ENCODE data around the gene ZNF189. TPM values are rescaled to one million over a fixed set of nuclear protein-coding genes. Genes with fewer than 3 reads are reported as not detected.
A peak's percentile ranks its signal among the peaks of the same experiment; 100 is the strongest.

Gene ZNF189
- total RNA-seq, 1 donor from 2014 or later = 12.1 TPM

- H3K4me3 ChIP-seq (ENCODE audit: low read depth, low read length) = no peak overlapping the region
- H3K36me3 ChIP-seq (ENCODE audit: control insufficient read depth, insufficient read depth, low read length) = no peaks in the 10 kb centered on the region
- no peak for DNase-seq (ENCODE audit: low read depth)
- H3K27me3 ChIP-seq (ENCODE audit: control insufficient read depth, insufficient read depth, low read length) = no peaks in the 10 kb centered on the region
- no peak for TF ChIP-seq CTCF (IDR thresholded peaks at IDR 0.05; ENCODE audit: insufficient read depth, low read length, severe bottlenecking)
- FAIRE-seq = no peak
These were observed 57.1 kb downstream of the ZNF189 start for GRCh38 chr9:101455656-101456240.

GRCh38 chr9:101457003-101457402 lies 58.4 kb downstream of the ZNF189 start:
- FAIRE-seq (no peak), DNase-seq (ENCODE audit: low read depth) (no peak)
- no peak overlapping the region for H3K4me3 ChIP-seq (ENCODE audit: low read depth, low read length)
- H3K36me3 ChIP-seq (ENCODE audit: control insufficient read depth, insufficient read depth, low read length) = no peaks in the 10 kb centered on the region
- TF ChIP-seq CTCF (IDR thresholded peaks at IDR 0.05; ENCODE audit: insufficient read depth, low read length, severe bottlenecking) = no peak
- H3K27me3 ChIP-seq (ENCODE audit: control insufficient read depth, insufficient read depth, low read length) = no peaks in the 10 kb centered on the region

- H3K4me3 ChIP-seq (ENCODE audit: low read depth, low read length) = no peak overlapping the region
- TF ChIP-seq CTCF (IDR thresholded peaks at IDR 0.05; ENCODE audit: insufficient read depth, low read length, severe bottlenecking) = peak; percentile 82
- H3K27me3 ChIP-seq (ENCODE audit: control insufficient read depth, insufficient read depth, low read length) = no peaks in the 10 kb centered on the region
- DNase-seq (ENCODE audit: low read depth) (peak; percentile 81), FAIRE-seq (no peak)
- no peaks in the 10 kb centered on the region for H3K36me3 ChIP-seq (ENCODE audit: control insufficient read depth, insufficient read depth, low read length)
These were observed 60.4 kb downstream of the ZNF189 start for GRCh38 chr9:101458963-101459631.

Other genes with a start within 250 kb of the ZNF189 start
- 0.13 and 0.26 TPM in 2 replicates for gene BAAT, start 13.8 kb upstream of the ZNF189 start, total RNA-seq
- gene MRPL50, start 233 bp upstream of the ZNF189 start, total RNA-seq = 11.6 and 14.3 TPM in 2 replicates
- gene ALDOB, start 36.9 kb downstream of the ZNF189 start, total RNA-seq = 0.13 TPM in 1 of 2 replicates, not detected in the other
- gene RNF20, start 135.0 kb downstream of the ZNF189 start, total RNA-seq = 37.6 and 56.3 TPM in 2 replicates
- not detected in 2 replicates for gene PPP3R2, start 196.1 kb downstream of the ZNF189 start, total RNA-seq